GM12873 (cell line): ENCODE data around the gene TMEM108.
A peak's percentile ranks its signal among the peaks of the same experiment; 100 is the strongest.

ENCODE experiments used
- CTCF ChIP-seq: IDR thresholded peaks from 2 replicates; pipeline ENCODE4 v1.5.1; 2012; ENCODE audit warnings: low read depth, mild to moderate bottlenecking, moderate library complexity, low read length, control low read depth; ENCODE audit not compliant: insufficient read depth; ENCODE audit errors: missing control alignments

The TMEM108 gene

GRCh38 chr3:133021206-133021605 lies 17.0 kb upstream of the TMEM108 start:
- TF ChIP-seq CTCF: no peak

GRCh38 chr3:133023362-133023761 lies 14.8 kb upstream of the TMEM108 start:
- TF ChIP-seq CTCF: no peak

GRCh38 chr3:133025546-133025945 lies 12.6 kb upstream of the TMEM108 start:
- TF ChIP-seq CTCF: no peak

- no peak for TF ChIP-seq CTCF
Measured at GRCh38 chr3:133032301-133032700, 5.9 kb upstream of the TMEM108 start.

GRCh38 chr3:133037436-133037835 lies 755 bp upstream of the TMEM108 start:
- TF ChIP-seq CTCF: no peak

- TF ChIP-seq CTCF: no peak
Measured at GRCh38 chr3:133038731-133039375, 662 bp downstream of the TMEM108 start.

- peak; percentile 77 for TF ChIP-seq CTCF
Measured at GRCh38 chr3:133040696-133041523, 2.7 kb downstream of the TMEM108 start.
